HG03108 (cell line): ENCODE measurements around the gene PHF14.
"Not testable (repeated sequence)": the region's sequence is repeated elsewhere in the genome, so short reads cannot be mapped to it uniquely, and the experiment has no call there.

Experiments
- ATAC-seq: cut with Tn5 transposase; IDR thresholded peaks from one replicate; pipeline ENCODE4 v1.9.1; 2021; ENCODE audit warnings: moderate library complexity; ENCODE audit not compliant: unreplicated experiment

PHF14 gene

DNA sequence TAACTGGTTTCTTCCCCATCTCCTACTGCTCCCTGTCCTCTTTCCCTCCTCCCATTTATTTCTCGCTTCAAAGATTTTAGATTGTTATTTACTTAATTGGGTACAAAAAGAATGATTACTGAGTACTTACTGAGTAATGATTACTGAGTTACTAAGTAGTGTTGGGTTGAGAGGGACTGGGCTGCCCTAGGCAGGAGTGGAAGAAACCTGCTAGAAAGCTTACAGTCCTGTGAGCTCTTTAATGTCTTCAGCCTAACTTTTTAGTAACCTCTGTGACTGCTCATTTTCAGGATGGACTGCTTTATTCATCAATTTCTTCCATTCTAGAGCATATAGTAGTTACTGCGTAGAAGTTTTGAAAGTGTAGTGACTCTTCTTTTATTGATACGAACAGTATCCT, 7.6 kb downstream of the PHF14 start:
- no peak for ATAC-seq

DNA sequence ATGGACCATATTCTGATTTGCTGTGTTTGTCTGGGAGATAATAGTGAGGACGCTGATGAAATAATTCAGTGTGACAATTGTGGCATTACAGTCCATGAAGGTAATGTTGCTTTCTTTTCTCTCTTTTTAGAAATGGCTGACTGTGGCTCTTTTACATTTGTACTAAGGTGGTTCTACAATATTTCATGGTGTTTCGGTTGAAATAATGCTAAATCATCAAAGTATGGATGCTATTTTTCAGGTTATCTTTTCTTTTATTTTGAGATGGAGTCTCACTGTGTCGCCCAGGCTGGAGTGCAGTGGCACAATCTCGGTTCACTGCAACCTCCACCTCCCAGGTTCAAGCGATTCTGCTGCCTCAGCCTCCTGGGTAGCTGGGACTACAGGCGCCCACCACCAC, 17.1 kb downstream of the PHF14 start:
- ATAC-seq: not testable (repeated sequence)

DNA sequence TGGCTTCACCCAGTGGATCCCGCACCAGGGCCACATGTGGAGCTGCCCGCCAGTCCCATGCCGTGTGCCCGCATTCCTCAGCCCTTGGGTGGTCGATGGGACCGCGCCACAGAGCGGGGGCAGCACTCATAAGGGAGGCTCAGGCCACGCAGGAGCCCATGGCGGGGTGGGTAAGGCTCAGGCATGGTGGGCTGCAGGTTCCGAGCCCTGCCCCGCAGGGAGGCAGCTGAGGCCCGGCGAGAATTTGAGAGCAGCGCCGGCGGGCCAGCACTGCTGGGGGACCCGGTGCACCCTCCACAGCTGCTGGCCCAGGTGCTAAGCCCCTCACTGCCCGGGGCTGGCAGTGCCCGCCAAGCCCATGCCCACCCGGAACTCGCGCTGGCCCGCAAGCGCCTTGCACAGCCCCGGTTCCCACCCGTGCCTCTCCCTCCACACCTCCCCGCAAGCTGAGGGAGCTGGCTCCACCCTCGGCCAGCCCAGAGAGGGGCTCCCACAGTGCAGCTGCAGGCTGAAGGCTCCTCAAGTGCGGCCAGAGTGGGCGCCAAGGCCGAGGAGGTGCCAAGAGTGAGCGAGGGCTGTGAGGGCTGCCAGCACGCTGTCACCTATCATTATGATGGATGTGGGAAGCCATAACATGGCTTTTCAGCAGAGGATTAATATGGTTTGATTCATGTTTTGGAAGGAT, 22.0 kb downstream of the PHF14 start:
- ATAC-seq: not testable (repeated sequence)

GRCh38 chr7:10998996-10999757, 25.5 kb downstream of the PHF14 start:
- ATAC-seq: no peak

- ATAC-seq: no peak
These were observed 31.5 kb downstream of the PHF14 start for GRCh38 chr7:11005202-11005601.

GRCh38 chr7:11006291-11006690, 32.6 kb downstream of the PHF14 start:
- ATAC-seq: no peak

DNA sequence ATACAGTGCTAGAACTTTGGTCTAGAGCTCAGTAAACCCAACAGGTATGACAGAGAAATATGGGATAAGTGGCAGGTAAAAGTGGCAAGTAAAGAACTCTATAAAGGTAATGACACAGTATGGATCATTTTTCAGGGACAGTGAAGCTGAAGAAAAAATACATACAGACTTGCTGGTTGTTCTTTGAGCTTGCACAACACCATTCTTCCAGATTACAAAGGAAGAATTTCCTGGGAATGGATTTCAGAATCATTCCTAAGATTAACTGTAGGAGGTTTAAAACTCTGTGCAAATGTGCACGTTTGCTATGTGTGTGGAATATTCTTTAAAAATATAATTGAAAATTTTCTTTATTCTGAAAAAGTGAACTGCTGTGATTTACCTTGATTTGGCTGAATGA, 36.0 kb downstream of the PHF14 start:
- no peak for ATAC-seq

DNA sequence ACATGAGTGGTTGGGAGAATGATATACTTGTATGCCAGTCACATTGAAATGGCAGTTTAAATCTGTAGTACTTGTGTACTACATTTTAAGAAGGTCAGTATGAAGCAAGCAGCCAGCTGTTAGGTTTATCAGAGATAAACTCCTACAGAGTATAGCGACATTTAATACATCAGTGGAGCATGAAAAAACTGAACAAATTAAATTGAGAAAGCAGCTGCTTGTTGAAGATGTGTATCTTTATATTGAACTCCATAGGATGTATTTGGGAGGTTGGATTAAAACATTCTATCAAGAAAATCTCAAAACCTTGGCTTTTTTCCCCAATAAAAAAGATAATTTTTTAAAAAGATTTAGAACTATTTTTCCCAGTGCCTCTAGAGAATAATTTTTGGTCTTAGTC, 47.8 kb downstream of the PHF14 start:
- no peak for ATAC-seq

- ATAC-seq: no peak
These were observed 53.0 kb downstream of the PHF14 start for GRCh38 chr7:11026452-11027359.

GRCh38 chr7:11035661-11036060, 62.0 kb downstream of the PHF14 start:
- ATAC-seq: no peak

DNA sequence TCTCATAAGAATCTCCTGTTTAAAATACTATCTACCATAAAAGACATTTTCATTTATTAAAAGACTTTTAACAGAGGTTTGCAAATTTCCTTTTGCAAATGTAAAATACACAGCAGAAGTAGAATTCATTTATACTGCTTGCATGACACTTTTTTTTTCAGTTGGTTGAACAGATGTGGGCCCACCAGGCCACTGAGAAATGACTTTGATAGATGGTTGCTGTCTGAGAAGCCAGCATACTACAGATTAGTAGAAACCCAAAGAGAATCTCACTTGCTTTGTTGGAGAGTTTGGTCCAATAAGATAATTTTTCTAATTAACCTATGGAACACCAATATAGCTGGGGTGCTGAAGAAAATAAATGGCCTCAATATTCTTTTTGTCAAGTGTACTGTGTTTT, 66.3 kb downstream of the PHF14 start:
- no peak for ATAC-seq

GRCh38 chr7:11054033-11054432, 80.4 kb downstream of the PHF14 start:
- no peak for ATAC-seq

DNA sequence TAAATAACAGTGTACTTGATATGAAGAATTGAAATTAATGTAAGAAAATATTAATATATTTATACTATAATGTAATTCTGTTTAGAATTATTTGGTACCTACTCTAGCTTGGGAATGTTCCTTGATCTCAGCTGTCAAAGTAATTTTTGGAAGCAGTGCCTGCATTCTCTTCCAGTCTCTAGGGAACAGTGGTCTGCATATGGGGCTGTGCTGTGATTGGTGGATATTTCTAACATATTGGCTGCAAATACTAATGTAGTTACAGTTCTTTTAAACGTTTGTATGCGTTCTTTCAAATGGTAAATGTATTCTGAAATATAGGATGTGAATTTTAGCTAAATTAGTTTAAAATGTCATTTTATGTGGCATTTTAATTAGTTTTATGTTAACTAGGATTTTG, 87.2 kb downstream of the PHF14 start:
- no peak for ATAC-seq

DNA sequence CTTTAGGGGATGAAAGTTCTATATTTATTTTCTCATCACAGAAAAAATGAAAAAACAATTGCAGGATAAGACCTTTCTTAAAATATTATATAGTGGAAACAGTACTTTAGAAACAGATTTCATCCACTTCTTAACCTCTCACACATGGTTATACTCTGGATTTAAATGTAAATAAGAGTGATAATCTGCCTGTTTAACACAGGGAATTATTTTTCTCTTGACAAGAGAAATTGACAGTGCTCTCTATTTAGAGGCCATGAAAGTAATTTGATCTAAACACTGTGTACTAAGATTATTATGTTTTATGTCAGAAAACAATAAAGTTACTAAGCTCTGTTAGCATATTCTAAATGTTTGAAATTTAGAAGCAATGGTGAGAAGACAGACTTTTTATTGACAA, 88.4 kb downstream of the PHF14 start:
- ATAC-seq: no peak

GRCh38 chr7:11069591-11069990, 95.9 kb downstream of the PHF14 start:
- no peak for ATAC-seq

DNA sequence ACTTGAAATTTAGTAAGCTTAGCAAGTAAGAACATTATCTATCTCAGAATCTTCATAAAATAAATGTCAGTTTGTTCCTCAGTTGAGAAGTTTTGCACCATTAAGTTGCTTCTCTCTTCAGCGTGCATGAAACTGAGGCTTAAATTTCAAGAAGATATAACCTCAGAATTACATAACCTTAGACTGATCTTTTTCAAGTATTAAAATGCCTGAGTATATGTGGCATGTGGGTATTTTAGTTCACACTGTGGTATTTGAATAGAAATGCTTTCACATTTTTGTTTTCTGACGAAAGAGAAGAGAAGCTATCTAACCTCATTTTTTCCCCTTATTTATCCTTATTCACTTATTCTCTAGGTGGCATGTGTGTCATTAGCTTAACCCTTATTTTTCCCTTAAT, 104.1 kb downstream of the PHF14 start:
- no peak for ATAC-seq

- no peak for ATAC-seq
These were observed 104.7 kb downstream of the PHF14 start for GRCh38 chr7:11078247-11078834.

GRCh38 chr7:11079907-11080306, 106.2 kb downstream of the PHF14 start:
- ATAC-seq: no peak

DNA sequence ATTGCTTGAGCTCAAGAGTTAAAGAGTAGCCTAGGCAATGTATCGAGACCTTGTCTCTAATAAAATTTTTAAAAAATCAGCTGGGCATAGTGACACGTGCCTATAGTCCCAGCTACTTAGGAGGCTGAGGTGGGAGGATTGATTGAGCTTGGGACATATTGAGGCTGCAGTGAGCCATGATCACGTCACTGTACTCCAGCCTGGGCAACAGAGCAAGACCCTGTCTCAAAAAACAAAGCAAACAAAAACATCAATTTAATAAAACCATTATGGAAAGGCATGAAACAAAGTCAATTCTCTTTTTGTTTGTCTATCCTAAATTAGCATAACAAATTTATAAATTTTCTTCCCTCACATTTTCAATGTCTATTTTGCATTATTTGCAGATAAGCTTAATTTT, 108.4 kb downstream of the PHF14 start:
- ATAC-seq: no peak

GRCh38 chr7:11082552-11083213, 109.0 kb downstream of the PHF14 start:
- ATAC-seq: no peak

DNA sequence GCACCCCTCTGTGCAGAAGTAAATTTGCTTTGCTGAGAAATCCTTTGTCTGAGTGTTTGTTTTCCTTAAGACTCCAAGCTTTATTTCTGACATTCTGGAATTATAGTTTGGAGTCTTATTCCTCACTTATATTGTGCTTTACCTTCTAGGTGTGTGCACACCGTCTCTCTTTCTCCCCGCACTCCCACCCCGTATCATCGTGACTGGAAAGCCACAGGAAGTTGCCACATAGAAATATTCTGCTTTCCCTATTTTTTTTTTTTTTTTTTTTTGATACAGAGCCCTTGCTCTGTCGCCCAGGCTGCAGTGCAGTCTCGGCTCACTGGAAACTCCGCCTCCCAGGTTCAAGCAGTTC, 109.5 kb downstream of the PHF14 start:
- ATAC-seq: no peak
